Right atrium auricular region (tissue), 2 donors: ENCODE results near the gene METTL24. TPM values are rescaled to one million over a fixed set of nuclear protein-coding genes. Genes with fewer than 3 reads are reported as not detected.

Source experiments
- DNase-seq: peaks from one replicate; pipeline ENCODE4 v3.0.0-alpha.2; 2019; ENCODE audit warnings: low spot score
- H3K27ac ChIP-seq, 2 donors: fragments of 200-600 bp; sonication (generic); 1 replicate in 1 of 2; 2 replicates in 1 of 2; pipeline ENCODE4 v1.5.1; 2016 to 2019
- H3K27me3 ChIP-seq, 2 donors: fragments of 200-600 bp; sonication (generic); one replicate each; pipeline versions ENCODE4 v1.5.1 to v1.6.0; 2017 to 2019
- H3K36me3 ChIP-seq: fragments of 200-600 bp; sonication (generic); one replicate; pipeline ENCODE4 v1.5.1; 2016
- H3K4me1 ChIP-seq, 2 donors: fragments of 200-600 bp; sonication (generic); one replicate each; pipeline versions ENCODE4 v1.5.1 to v1.6.0; 2017 to 2019
- H3K4me3 ChIP-seq, 2 donors: fragments of 200-600 bp; sonication (generic); 1 replicate in 1 of 2; 2 replicates in 1 of 2; pipeline ENCODE4 v1.5.1; 2017 to 2019; ENCODE audit warnings: mild to moderate bottlenecking in 1 of 2, moderate library complexity in 1 of 2
- H3K9me3 ChIP-seq, 2 donors: fragments of 200-600 bp; sonication (generic); one replicate each; pipeline ENCODE4 v1.5.1; 2019
- CTCF ChIP-seq, 2 donors: fragments of 200-600 bp; sonication (generic); IDR thresholded peaks; one replicate each; pipeline ENCODE4 v1.5.1; 2019; ENCODE audit warnings: antibody characterized with exemption in 2 of 2
- total RNA-seq, 2 donors: library from RNA; depleted of rRNA; stranded (reverse); fragments of >200 nt; gene quantifications; one replicate each; pipeline ENCODE4 v1.1.0, GENCODE V29; 2016

Gene METTL24
- total RNA-seq, 2 donors from 2014 or later: 1.2 to 1.5 TPM

- Histone ChIP-seq H3K4me3 (no peak overlapping the region), H3K36me3 (no peaks in the 10 kb centered on the region), H3K9me3 (no peaks in the 10 kb centered on the region), H3K4me1 (no peaks in the 10 kb centered on the region), H3K27me3 (no peaks in the 10 kb centered on the region), H3K27ac (no peak overlapping the region)
- no peak for DNase-seq
- no peak for TF ChIP-seq CTCF (IDR thresholded peaks at IDR 0.05)
Measured at GRCh38 chr6:110271732-110272022, 86.5 kb downstream of the METTL24 start.

GRCh38 chr6:110270165-110270564 is 88.0 kb downstream of the METTL24 start:
- Histone ChIP-seq H3K9me3 (no peaks in the 10 kb centered on the region), H3K27me3 (no peaks in the 10 kb centered on the region), H3K36me3 (no peaks in the 10 kb centered on the region), H3K27ac (no peak overlapping the region), H3K4me1 (no peaks in the 10 kb centered on the region), H3K4me3 (no peak overlapping the region)
- no peak for DNase-seq
- TF ChIP-seq CTCF (IDR thresholded peaks at IDR 0.05): no peak

- H3K4me3 ChIP-seq: no peak overlapping the region
- H3K4me1 ChIP-seq: no peaks in the 10 kb centered on the region
- H3K27ac ChIP-seq: no peak overlapping the region
- no peak for TF ChIP-seq CTCF (IDR thresholded peaks at IDR 0.05)
- H3K27me3 ChIP-seq: no peaks in the 10 kb centered on the region
- DNase-seq: no peak
- no peaks in the 10 kb centered on the region for H3K9me3 ChIP-seq
- H3K36me3 ChIP-seq: no peaks in the 10 kb centered on the region
Measured at GRCh38 chr6:110269623-110270022, 88.5 kb downstream of the METTL24 start.

- H3K9me3 ChIP-seq: no peaks in the 10 kb centered on the region
Measured at GRCh38 chr6:110266996-110267395, 91.2 kb downstream of the METTL24 start.

GRCh38 chr6:110265273-110265672 is 92.9 kb downstream of the METTL24 start:
- peaks cover 0 to 3% of the 10 kb centered on the region in 2 donors for H3K9me3 ChIP-seq
- no peak for DNase-seq

More at GRCh38 chr6:110266996-110267395, 91.2 kb downstream of the METTL24 start:
- no peak for DNase-seq
- H3K4me3 ChIP-seq: no peak overlapping the region
- H3K4me1 ChIP-seq: no peaks in the 10 kb centered on the region
- no peaks in the 10 kb centered on the region for H3K36me3 ChIP-seq
- no peaks in the 10 kb centered on the region for H3K27me3 ChIP-seq
- TF ChIP-seq CTCF (IDR thresholded peaks at IDR 0.05): no peak
- no peak overlapping the region for H3K27ac ChIP-seq

More at GRCh38 chr6:110265273-110265672, 92.9 kb downstream of the METTL24 start:
- no peak for TF ChIP-seq CTCF (IDR thresholded peaks at IDR 0.05)
- H3K27ac ChIP-seq: no peak overlapping the region
- H3K4me3 ChIP-seq: no peak overlapping the region
- H3K27me3 ChIP-seq: no peaks in the 10 kb centered on the region
- H3K4me1 ChIP-seq: no peaks in the 10 kb centered on the region
- H3K36me3 ChIP-seq: no peaks in the 10 kb centered on the region
